NCI-H146 treated with DMSO at 0.1 percent for 48 hours (cell line): ENCODE data around the gene FMC1.
"Not testable (repeated sequence)": the region's sequence is repeated elsewhere in the genome, so short reads cannot be mapped to it uniquely, and the experiment has no call there.

Experiments used
- DNase-seq: peaks from one replicate; lab custom pipeline; 2025; ENCODE audit not compliant: unreplicated experiment; lab: John Stamatoyannopoulos, UW

The FMC1 gene, protein sequence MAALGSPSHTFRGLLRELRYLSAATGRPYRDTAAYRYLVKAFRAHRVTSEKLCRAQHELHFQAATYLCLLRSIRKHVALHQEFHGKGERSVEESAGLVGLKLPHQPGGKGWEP

DNA sequence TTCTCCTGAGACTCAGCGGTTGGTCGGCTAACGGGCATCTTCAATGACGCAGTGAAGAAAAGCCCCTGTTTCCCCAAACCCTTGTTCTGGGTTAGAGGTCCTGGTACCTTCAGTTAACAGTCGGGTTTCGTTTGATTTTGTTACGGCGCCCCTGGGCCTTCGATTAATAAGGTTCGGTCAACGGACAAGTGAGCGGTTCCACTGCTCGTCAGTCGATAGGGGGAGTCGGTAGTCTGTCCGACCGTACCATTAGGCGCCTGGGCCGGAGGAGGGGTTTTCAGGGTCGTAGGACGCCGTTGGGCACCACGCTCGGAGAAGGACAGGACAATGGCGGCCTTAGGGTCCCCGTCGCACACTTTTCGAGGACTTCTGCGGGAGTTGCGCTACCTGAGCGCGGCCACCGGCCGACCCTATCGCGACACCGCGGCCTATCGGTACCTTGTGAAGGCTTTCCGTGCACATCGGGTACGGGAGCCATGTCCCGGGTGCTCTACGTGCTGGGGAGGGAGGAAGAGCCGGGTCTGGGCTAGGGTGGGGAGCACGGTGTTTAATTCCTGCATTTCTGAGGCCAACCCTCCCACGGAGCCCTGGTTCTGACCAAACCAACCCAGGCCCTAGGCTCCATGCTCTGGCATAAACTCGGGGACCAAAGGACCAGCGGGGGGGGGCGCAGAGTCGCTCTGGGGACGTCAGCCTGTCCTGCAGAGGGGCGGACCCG is at the start of gene FMC1:
TSS of gene FMC1 (plus strand) at position 280 of the 718 bp plus-strand sequence. CDS start at position 328, 48 bp downstream.
- DNase-seq, result peak; percentile 75

DNA sequence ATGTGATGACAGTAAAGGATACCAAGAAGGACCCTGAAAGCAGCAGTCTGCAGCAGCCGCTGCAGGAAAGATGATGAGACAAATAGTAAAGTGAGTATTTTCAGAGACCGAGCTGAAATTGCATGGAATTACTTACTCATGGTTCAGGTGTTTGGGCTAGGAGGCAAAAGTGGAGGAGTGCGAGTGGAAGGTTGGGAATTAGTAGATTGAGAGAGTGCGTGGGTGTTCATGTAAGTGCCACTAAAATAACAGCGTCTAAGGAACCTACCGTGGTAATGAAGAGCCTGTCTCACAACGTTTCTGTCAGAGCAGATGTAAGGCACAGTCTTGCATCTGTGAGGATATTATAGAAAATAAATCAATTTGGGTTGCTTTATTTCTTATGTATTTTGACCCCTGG is 48.3 kb upstream of the FMC1 start:
- no peak for DNase-seq

DNA sequence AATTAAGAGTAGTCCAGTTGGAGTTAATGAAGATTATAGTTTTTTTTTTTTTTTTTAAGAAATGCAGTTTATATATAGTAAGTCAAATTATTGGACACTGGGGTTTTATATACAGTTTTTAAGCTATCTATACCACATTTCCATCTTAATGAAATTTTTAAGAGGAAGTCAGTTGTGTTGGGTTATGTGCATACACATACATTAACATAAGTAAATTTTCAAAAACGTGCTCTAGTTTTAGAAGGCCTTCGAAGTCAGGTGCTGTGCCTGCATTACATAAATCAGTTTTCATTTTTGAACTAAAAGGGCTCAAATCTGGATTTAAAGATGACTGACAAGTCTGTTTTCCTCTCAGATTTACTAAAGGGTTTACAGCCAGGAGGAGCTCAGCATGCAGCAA is 47.6 kb upstream of the FMC1 start:
- no peak for DNase-seq

DNA sequence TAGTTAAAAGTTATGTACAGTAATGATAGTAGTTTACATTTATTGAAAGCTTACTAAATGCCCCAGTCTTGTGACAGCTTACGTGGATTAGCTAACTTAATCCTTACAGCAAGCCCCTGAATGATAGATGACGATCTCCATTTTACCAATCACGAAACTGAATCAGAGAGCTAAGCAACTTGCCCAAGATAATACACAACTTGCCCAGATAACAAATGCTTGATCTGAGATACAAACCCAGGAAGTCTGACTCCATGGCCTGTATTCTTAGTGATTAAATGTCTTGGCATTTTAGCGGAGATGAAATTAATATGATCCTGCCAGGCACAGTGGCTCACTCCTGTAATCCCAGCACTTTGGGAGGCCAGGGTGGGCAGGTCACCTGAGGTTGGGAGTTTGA is 46.9 kb upstream of the FMC1 start:
- DNase-seq, result no peak

DNA sequence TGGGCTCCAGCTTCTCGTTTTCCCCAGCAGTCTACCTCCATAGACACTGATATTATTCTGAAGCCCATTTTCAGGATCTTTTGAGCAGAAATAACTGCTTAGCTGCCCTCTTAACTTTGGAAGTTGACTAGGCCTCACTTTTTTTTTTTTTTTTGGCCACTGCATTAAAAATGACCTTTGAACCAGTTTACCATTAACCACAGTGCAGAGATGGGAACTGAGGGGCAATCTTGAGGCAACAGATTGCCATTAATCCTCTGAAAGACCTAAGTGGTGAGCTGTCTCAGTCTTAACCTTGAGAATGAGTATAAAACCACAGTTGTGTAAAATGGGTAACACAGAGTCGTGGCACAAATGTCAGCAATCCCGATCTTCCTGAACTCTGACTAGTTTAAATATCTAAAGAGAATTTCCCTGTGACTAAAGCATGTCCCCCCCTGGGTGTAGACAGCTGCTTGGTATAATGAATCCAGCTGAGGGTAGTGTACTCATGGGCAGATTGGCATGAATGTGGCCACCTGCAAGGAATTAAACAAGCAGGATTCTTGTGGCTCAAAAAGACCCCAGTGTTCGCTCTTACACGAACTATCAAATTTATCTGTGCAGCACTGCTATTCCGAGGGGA is 46.1 kb upstream of the FMC1 start:
- no peak for DNase-seq

DNA sequence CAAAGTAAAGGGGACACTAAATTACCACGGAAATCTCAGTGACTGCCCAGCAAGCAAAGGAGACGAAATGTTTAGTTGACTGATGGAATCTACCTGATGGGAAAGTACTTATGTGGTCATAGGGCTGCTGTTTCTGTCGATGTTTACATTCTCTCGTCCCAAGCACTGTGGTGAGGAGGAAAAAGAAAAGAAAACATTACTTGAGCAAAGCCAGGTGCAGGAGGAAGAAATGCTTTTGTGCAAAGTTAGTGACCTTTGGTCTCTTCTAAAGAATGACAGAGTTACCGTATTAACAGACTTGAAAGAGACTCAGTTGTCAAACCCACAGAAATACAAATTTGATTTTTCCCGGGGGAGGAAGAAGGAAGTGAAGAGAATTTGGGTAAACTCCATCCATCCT is 43.3 kb upstream of the FMC1 start:
- DNase-seq, result no peak

DNA sequence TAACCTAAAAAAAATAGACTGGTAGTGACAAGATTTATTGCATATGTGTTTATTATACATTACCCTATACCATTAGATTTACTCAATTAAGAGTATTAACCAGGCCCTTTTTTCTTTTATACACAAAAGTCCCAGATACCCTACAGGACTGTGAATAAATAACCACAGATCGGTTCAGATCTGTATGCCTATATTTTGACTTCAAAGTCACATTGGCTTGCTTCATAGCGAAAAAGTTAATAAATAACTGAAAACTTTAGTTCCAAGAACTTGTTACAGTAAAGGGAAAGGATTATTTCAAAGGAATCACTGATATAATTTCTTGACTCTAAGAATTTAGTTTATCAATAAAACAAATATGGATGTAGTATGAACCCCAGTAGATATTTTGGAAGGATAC is 41.8 kb upstream of the FMC1 start:
- no peak for DNase-seq

DNA sequence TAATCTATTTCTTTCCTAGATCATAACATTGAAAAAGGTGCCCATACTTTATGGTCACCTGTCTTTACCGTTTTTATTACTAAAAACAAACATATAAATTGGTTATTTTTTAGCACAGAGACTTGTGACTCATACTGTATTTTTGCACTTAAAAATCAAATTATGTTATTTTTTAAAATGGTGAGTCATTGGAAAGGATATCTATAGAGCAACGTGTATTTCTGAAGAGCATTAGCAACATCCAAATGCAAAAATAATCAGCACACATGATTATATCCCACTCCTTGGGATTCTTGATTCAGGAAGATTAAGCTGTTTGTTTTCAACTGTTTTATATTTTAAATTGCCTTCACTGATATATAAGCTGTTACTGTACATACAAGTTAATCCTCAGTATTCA is 40.7 kb upstream of the FMC1 start:
- no peak for DNase-seq

DNA sequence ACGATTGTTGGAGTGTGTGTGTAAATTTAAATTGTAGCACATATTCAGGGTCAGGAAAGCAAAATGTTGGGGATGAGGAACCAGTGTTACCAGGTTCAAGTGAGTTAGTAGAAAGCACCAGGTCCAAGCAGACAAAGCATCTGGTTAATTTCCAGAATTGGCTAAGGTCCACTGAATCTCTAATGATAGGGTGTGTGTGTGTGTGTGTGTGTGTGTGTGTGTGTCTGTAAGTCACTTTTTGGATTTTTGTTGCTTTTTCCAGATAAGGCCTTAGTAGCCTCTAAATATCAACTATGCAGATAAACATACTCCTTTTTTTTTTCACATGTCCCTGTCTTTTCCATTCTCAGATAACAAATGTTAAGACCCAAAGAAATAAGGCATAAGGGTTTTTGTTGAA is 36.6 kb upstream of the FMC1 start:
- no peak for DNase-seq

DNA sequence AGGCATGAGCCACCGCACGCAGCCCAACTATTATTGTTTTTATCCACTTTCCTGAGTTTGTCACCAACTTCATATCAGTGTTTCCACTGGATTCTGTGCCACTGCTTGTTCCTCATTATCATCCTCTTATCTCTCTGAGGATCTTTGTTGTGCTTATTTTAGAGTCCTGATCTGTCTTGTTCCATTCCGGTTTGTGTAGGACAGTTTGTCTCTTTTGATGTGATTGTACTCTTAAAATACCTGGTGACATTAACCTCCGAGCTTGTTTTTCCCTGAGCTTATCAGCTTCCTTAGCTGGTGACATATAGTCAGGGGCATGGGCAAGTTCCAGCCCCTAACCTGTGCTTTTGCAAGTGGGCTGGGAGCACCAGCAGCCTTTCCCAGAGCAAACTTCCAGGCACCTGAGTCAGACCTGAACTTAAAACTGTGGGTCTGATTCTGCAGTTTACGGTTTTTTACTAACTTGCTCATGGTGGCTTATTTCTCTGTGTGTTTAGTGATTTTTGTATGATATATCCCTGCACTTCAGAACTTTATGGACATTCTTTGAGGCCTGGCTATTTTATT is 23.1 kb upstream of the FMC1 start:
- no peak for DNase-seq

DNA sequence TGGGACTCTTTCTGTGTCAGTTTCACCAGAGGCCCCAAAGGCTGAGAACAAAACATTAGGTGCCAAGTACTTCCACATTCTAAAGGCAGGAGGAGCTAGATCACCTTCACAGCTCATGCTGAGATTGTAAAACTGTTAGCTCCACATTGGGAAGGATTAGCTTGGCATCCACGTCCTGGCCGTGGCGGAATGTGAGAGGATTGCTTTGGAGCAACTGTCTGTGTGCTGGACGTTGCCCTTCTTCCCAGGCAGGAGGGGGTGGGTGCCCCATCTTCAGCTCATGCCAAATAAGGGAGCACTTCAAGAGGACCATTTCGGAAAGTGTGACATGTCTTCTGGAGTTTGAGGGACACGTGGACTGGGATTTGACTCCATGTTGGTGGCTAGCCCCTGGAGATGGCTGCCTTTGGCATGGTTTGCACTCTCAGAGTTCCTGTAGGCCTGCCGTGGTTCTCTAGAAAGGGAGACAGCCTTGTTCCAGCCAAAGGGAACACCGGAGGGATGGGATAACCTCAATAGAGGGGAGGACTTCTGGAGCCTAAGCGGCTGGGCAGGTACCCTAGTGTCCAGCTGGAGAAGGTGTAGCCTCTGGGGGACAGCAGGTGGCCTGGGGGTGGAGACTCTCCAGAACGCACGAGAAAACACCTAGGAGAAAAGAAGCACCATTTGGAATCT is 19.9 kb upstream of the FMC1 start:
- DNase-seq, result peak; percentile 6

DNA sequence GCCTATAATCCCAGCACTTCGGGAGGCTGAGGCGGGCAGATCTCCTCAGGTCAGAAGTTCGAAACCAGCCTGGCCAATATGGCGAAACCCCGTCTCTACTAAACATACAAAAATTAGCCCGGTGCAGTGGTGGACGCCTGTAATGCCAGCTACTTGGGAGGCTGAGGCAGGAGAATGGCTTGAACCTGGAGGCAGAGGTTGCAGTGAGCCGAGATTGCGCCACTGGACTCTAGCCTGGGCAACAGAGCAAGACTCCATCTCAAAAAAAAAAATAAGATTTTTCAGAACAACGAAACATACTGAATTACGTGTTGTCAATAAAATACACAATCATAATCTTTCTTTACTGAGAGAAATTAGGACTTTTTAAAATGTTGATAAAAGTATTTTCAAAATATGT is 16.4 kb upstream of the FMC1 start:
- DNase-seq, result not testable (repeated sequence)

DNA sequence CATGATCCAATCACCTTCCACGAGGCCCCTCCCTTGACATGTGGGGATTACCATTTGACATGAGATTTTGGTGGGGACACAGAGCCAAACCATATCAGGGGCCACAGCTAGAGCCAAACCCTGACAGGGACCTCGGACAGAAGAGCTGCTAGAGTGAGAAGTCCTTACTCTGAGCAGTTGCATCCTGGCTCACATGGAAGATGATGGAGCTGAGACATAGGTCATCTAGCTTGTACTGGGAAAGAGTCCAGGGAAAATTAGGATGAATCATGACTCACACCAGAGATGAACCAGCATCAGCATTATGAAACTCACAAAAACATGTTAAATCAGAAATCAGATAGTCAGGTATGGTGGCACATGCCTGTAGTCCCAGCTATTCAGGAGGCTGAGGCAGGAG is 12.8 kb upstream of the FMC1 start:
- no peak for DNase-seq

DNA sequence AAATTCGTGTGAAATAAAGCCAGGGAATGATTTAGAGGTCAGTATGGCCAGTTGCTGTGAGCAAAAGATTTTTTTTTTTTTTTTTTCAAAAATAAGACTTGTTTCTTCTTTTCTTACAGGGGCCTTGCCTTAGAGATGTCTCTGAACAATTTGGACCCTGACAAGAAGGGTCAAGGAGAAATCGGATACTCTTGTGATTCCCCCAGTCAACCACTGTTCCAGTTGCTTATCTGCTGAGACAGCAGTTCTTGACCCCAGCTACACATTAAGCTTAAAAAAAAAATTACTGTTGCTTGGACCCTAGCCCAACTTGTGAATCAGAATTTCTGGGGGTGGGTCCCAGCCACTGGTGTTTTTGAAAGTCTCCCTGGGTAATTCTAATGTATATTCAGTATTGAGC is 12.0 kb upstream of the FMC1 start:
- no peak for DNase-seq

DNA sequence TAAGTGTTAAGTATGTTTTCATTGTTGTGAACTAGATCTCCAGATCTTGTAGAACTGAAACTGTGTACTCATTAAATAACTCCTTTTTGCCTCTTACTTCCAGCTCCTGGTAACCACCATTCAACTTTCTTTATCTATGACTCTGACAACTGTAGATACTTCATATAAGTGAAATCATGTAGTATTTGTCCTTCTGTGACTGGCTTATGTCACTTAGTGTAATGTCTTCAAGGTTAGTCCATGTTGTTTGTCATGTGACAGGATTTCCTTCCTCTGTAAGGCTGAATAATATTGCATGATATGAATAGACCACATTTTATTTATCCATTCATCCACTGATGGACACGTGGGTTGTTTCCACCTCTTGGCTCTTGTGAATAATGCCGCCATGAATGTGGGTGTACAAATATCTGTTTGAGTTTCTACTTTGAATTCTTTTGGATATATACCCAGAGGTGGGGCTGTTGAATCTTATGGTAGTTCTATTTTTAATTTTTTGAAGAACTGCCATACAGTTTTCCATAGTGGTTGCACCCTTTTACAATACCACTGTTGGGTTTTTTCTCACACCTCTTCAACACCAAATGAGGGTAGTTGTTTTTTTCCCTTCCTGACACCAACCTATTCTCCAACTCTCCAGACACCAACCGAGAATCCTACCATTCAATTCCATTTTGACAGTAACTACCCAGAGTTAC is 10.7 kb upstream of the FMC1 start:
- no peak for DNase-seq

DNA sequence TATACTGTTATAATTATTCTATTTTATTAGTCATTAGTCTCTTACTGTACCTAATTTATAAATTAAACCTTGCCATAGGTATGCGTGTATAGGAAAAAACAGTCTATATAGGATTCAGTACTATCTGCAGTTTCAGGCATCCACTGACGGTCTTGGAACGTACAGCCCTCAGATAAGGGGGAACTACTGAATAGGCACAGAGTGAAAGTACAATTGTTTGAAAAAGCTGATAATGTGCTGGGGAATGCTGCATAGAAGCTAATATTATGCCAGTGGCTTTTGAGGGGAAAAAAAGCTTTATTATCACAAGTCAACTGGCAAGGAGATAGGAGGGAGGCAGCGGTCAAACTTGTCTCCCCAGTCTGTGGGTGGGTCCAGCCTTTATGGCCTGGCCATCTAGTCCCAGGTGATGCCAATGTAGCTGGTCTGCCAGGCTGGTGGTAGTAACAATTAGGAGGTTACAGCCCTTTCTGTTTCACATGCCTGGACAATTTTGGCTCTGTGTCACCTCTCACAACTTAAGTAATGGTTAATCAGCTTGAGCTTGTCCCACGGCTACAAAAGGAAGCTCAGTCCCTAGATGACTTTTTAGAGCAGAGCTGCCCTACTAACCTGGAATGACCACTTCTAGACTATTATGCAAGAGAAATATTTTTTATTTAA is 8.3 kb upstream of the FMC1 start:
- no peak for DNase-seq

DNA sequence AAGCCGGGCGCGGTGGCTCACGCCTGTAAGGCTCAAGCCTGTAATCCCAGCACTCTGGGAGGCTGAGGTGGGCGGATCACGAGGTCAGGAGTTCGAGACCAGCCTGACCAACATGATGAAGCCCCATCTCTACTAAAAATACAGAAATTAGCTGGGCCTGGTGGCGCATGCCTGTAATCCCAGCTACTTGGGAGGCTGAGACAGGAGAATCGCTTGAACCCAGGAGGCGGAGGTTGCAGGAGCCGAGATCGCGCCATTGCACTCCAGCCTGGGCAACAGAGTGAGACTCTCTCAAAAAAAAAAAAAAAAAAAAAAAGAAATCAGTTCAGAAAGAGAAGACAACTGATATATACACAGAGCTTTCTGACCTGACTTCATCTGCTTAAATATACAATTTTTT is 7.7 kb upstream of the FMC1 start:
- DNase-seq, result not testable (repeated sequence)

DNA sequence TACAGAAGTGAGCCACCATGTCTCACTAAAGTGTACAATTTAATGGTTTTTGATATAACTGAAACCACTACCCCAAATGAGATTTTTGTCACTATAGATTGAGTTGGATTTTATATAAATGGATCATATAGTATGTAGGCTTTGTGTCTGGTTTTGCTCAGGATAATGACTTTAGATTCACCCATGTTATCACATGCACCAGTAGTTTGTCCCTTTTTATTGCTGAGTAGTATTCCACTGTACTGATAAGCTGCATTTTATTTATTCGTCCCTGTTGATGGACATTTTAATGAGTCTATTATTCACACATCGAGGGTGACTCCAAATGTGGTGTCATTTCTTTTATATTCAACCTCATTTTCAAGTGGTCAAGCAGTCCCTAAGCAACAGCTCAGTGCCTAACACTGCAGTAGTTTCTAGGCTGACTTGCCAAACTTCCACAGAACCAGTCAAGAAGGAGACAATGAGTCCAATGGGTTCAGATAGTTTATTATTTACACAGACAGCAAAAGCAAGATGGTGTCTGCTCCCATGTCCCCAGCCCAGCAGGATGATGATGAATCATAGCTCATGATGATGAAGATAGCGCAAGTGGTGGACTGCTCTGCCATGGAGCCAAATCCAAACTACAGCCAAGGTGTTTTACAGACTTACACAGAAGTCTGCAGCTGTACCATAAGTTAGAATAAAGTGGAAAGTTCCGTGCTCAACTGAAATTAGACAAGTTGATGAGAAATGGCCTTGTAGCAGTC is 6.6 kb upstream of the FMC1 start:
- DNase-seq, result no peak

DNA sequence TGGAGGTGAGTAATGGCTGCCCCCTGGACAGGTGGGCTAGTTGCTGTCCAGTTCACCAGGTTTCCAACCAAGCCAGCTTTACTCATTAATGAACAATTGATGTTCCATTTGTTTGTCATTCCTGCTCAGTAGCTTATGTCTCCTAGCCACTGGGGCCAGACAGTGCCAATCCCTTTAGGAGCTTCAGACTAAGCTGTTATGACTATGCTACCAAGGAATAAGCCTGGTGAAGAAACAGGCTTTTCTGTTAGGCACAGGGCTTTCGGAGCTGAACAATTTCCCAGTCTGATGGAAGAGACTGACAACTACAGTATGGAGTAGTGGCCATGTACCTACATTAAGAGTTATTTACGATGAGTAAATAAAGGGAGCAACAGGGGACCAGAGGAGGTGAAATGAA is 2.1 kb upstream of the FMC1 start:
- DNase-seq, result no peak

DNA sequence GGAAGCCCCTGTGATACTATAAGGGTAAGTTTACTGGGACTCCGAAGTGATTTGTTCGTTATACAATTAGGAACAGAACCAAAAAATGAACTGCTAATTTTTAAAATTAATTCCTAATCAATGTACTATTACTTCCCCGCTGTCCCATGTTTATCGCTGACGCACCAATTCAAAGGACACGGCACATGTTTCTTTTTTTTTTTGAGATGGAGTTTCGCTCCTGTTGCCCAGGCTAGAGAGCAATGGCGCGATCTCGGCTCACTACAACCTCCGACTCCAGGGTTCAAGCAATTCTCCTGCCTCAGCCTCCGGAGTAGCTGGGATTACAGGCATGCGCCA is 1.5 kb upstream of the FMC1 start:
- DNase-seq, result no peak
